HCT116 (cell line): ENCODE data around the gene SUPT6H. TPM values are rescaled to one million over a fixed set of nuclear protein-coding genes. Genes with fewer than 3 reads are reported as not detected.

Source experiments
- ATAC-seq: fragments of 200-7000 bp; cut with Tn5 transposase; 2 replicates; pipeline ENCODE4 v1.9.1; 2020; ENCODE audit warnings: mild to moderate bottlenecking, moderate library complexity
- BruUV-seq: library from RNA; stranded (reverse); fragments of 400-500 nt; replicated peaks from 2 replicates; lab custom pipeline; 2021; lab: Mats Ljungman, UMichigan
- CTCF ChIA-PET: fragments of 300-600 bp; sonication (Branson Sonifier 250); formaldehyde crosslinking; loops from one replicate; lab custom pipeline; 2021; ENCODE audit warnings: antibody characterized with exemption; lab: Charles Lee
- POLR2A ChIA-PET: fragments of 300-600, 350-600 bp; sonication (Branson Sonifier 250); formaldehyde crosslinking; loops from one replicate; lab custom pipeline; 2021; ENCODE audit warnings: antibody characterized with exemption; lab: Charles Lee
- RAD21 ChIA-PET, 2 experiments: fragments of 300-600 bp; sonication (Branson Sonifier 250); formaldehyde crosslinking; loops; one replicate each; lab custom pipeline; 2023; ENCODE audit warnings: low total read pairs in 2 of 2; ENCODE audit not compliant: uncharacterized antibody in 2 of 2, unreplicated experiment in 2 of 2, low non-redundant PET in 1 of 2; lab: Charles Lee
- DNase-seq: peaks from one replicate; pipeline ENCODE4 v3.0.0-alpha.2; 2010; ENCODE audit warnings: low read depth, low spot score
- H2AFZ ChIP-seq: fragments of 200-600 bp; shearing (Covaris generic), sonication (generic); 2 replicates; pipeline ENCODE4 v1.6.1; 2017; ENCODE audit warnings: low read depth, mixed run types, mixed read lengths, antibody characterized with exemption, low read length; ENCODE audit not compliant: poor library complexity, severe bottlenecking
- H3K27ac ChIP-seq: 2 replicates; pipeline ENCODE4 v1.5.1; 2012; ENCODE audit warnings: low read depth, low read length
- H3K27me3 ChIP-seq: fragments of 200-600 bp; sonication (generic); 2 replicates; pipeline ENCODE4 v1.6.1; 2016; ENCODE audit warnings: mixed run types, low read length, mixed read lengths; ENCODE audit not compliant: insufficient read depth
- H3K36me3 ChIP-seq, 2 experiments: fragments of 200-500 bp in 1 of 2; fragments of 200-600 bp in 1 of 2; sonication (Bioruptor generic) in 1 of 2; sonication (generic) in 1 of 2; 2 replicates each; pipeline versions ENCODE4 v1.5.1 to v1.6.1; 2014 to 2016; ENCODE audit warnings: low read length in 2 of 2, inconsistent platforms in 1 of 2, mixed read lengths in 1 of 2, mixed run types in 1 of 2; ENCODE audit not compliant: insufficient read depth in 2 of 2, control insufficient read depth in 1 of 2
- H3K4me1 ChIP-seq, 2 experiments: fragments of 200-600 bp in 1 of 2; sonication (generic) in 1 of 2; 2 replicates each; pipeline versions ENCODE4 v1.5.1 to v1.6.1; 2012 to 2017; ENCODE audit warnings: low read length in 2 of 2, inconsistent platforms in 1 of 2, mild to moderate bottlenecking in 1 of 2, mixed read lengths in 1 of 2, mixed run types in 1 of 2, moderate library complexity in 1 of 2; ENCODE audit not compliant: insufficient read depth in 2 of 2, control insufficient read depth in 1 of 2
- H3K4me2 ChIP-seq: fragments of 200-600 bp; sonication (generic); 2 replicates; pipeline ENCODE4 v1.6.1; 2017; ENCODE audit warnings: mixed run types, low read length, mixed read lengths
- H3K4me3 ChIP-seq, 2 experiments: fragments of 200-600 bp in 1 of 2; sonication (generic) in 1 of 2; replicated peaks in 1 of 2; 2 replicates each; pipeline ENCODE4 v1.5.1; 2011 to 2016; ENCODE audit warnings: low read length in 2 of 2, control low read depth in 1 of 2, low read depth in 1 of 2, mild to moderate bottlenecking in 1 of 2, mixed read lengths in 1 of 2, mixed run types in 1 of 2
- H3K79me2 ChIP-seq: fragments of 200-600 bp; sonication (generic); 2 replicates; pipeline ENCODE4 v1.6.1; 2017; ENCODE audit warnings: mild to moderate bottlenecking, mixed run types, low read length, moderate library complexity, mixed read lengths; ENCODE audit not compliant: insufficient read depth
- H3K9ac ChIP-seq: fragments of 200-600 bp; sonication (generic); 2 replicates; pipeline ENCODE4 v1.6.1; 2016; ENCODE audit warnings: low read length, mixed read lengths
- H3K9me2 ChIP-seq: fragments of 200-600 bp; sonication (generic), shearing (Covaris generic); 2 replicates; pipeline ENCODE4 v1.6.1; 2017; ENCODE audit warnings: mixed run types, mild to moderate bottlenecking, moderate library complexity; ENCODE audit not compliant: insufficient read depth
- H3K9me3 ChIP-seq, 2 experiments: fragments of 200-500 bp in 1 of 2; fragments of 200-600 bp in 1 of 2; sonication (Bioruptor generic) in 1 of 2; sonication (generic) in 1 of 2; 2 replicates each; pipeline ENCODE4 v1.6.1; 2014 to 2017; ENCODE audit warnings: low read length in 2 of 2, mixed read lengths in 2 of 2, inconsistent platforms in 1 of 2, low read depth in 1 of 2, mild to moderate bottlenecking in 1 of 2, mixed run types in 1 of 2, moderate library complexity in 1 of 2; ENCODE audit not compliant: control insufficient read depth in 1 of 2, insufficient read depth in 1 of 2
- H4K20me1 ChIP-seq: fragments of 200-600 bp; sonication (generic), shearing (Covaris generic); 2 replicates; pipeline ENCODE4 v1.6.1; 2017; ENCODE audit warnings: mixed run types, mild to moderate bottlenecking, moderate library complexity; ENCODE audit not compliant: insufficient read depth
- CEBPB ChIP-seq: IDR thresholded peaks from 2 replicates; pipeline ENCODE4 v1.6.1; 2012; ENCODE audit warnings: low read depth
- EGR1 ChIP-seq: IDR thresholded peaks from 2 replicates; pipeline ENCODE4 v1.6.1; 2012; ENCODE audit warnings: low read depth
- ELF1 ChIP-seq: IDR thresholded peaks from 2 replicates; pipeline ENCODE4 v1.6.1; 2012; ENCODE audit warnings: low read depth, borderline replicate concordance
- EZH2 ChIP-seq: fragments of 200-600 bp; sonication (generic); IDR thresholded peaks from 2 replicates; pipeline ENCODE4 v1.6.1; 2017; ENCODE audit warnings: antibody characterized with exemption, mixed run types
- ZNF274 ChIP-seq: fragments of 200-500 bp; sonication (Bioruptor generic); IDR thresholded peaks from 2 replicates; pipeline ENCODE4 v1.6.1; 2014; ENCODE audit warnings: mild to moderate bottlenecking, low read depth, low read length, inconsistent platforms
- intact Hi-C: fragments of 100-400 bp; cut with micrococcal nuclease; formaldehyde crosslinking; loops from 2 replicates; pipeline ENCODE4 v1.10.0; 2022
- total RNA-seq: library from RNA; stranded (reverse); gene quantifications from one replicate; pipeline ENCODE4 v1.2.1, GENCODE V29; 2021; ENCODE audit not compliant: unreplicated experiment
- TF ChIP-seq, protein P1 (sequence below): IDR thresholded peaks from 2 replicates; pipeline ENCODE4 v1.6.1; 2012; ENCODE audit warnings: low read depth
- TF ChIP-seq, protein P2 (sequence below): IDR thresholded peaks from 2 replicates; pipeline ENCODE4 v1.6.1; 2012

Gene SUPT6H
- total RNA-seq, 1 experiment from 2014 or later: 62.1 TPM

DNA sequence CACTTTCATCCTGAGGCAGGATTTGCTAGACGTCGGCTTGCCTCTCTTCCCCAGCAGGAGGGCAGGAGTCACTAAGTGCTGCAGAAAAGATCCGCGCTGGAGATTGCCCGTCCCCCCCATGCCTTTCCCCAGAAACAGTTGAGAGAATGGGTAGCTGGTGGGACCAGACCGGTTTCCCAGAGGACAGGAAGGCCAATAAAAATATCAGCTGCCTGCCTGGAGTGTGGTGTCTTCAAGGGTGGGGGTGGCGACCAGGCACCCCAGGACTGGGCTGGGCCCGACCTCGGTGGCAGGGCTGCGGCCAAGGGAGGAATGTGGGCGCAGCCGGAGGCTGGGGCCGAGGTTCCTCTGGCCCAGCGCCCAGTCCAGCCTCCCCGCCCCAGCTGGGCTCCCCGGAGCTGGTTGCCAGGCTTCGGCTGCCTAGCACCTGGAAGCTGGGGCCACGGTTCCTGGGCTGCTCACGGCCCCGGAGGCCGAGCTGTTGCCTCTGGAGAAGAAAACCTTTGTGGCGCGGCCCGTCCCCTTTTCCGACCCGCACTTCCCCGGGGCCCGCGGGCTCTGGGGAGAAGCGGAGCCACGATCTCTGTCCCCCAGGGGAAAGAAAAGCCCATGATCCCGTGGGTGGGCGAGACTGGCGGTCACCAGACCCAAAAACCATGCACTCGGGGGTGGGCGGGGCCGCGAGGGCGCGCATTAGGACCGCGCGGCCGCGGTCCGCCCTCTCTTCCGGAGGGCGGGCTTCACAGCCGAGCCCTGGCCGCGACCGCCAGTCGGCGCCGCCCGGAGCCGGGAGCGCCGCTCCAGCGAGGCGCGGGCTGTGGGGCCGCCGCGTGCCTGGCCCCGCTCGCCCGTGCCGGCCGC is 81.5 kb downstream of the SUPT6H start, which contains the start of gene TRAF4 (continued):
- TF ChIP-seq, protein P1, sequence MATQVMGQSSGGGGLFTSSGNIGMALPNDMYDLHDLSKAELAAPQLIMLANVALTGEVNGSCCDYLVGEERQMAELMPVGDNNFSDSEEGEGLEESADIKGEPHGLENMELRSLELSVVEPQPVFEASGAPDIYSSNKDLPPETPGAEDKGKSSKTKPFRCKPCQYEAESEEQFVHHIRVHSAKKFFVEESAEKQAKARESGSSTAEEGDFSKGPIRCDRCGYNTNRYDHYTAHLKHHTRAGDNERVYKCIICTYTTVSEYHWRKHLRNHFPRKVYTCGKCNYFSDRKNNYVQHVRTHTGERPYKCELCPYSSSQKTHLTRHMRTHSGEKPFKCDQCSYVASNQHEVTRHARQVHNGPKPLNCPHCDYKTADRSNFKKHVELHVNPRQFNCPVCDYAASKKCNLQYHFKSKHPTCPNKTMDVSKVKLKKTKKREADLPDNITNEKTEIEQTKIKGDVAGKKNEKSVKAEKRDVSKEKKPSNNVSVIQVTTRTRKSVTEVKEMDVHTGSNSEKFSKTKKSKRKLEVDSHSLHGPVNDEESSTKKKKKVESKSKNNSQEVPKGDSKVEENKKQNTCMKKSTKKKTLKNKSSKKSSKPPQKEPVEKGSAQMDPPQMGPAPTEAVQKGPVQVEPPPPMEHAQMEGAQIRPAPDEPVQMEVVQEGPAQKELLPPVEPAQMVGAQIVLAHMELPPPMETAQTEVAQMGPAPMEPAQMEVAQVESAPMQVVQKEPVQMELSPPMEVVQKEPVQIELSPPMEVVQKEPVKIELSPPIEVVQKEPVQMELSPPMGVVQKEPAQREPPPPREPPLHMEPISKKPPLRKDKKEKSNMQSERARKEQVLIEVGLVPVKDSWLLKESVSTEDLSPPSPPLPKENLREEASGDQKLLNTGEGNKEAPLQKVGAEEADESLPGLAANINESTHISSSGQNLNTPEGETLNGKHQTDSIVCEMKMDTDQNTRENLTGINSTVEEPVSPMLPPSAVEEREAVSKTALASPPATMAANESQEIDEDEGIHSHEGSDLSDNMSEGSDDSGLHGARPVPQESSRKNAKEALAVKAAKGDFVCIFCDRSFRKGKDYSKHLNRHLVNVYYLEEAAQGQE: no peak
- no peak for TF ChIP-seq EZH2

DNA sequence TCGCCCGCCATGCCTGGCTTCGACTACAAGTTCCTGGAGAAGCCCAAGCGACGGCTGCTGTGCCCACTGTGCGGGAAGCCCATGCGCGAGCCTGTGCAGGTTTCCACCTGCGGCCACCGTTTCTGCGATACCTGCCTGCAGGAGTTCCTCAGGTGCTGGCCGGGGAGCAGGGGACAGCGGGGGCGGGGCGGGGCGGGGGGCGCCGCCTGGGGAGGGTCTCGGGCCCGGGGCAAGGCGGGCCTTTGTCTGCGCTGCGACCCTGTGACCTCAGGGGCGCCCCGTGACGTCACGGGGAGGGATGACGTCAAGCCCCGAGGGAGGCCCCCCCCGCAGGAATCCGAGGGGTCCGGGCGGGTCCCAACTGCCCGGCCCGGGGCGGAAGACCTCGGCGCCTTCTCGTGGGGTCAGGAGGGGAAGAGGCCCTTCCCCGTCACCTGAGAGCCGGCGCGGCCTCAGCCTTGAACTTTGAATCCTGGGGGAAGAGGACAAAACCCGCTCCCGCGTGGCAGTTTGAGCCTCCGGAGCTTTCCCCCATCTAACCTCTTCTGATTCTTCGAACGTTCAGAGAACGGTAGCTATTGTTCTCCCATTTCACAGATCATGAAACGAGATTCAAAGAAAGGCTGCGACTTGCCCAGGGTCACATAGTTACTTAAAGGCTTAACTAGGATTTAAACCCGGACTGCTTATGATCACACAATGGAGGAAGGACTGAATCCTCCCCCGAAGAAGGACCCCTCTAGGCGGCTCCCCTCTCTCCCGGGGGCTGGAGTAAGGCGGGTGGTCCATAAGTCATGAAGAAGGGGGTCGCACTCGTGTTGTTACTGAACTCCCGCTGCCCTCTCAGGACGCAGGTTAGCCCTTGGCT is 82.3 kb downstream of the SUPT6H start:
- Histone ChIP-seq H3K9me3 (no peaks in the 10 kb centered on the region), H4K20me1 (peaks cover 17% of the 10 kb centered on the region; the same call in 1 of the 2 replicates), H3K36me3 (peaks cover 20 to 39% of the 10 kb centered on the region in 2 experiments), H2AFZ (no peak overlapping the region), H3K4me3 (peak overlapping the region; percentile 97 to 100), H3K4me2 (peak overlapping the region; percentile 99), H3K9ac (peak overlapping the region; percentile 100), H3K27ac (peak overlapping the region; percentile 98), H3K4me1 (peaks cover 34 to 53% of the 10 kb centered on the region in 2 experiments), H3K27me3 (no peaks in the 10 kb centered on the region), H3K79me2 (peaks cover 52% of the 10 kb centered on the region), H3K9me2 (no peaks in the 10 kb centered on the region)
- intact Hi-C loops: no loop called here
- peak; percentile 3; the same call in 1 of the 2 replicates for ATAC-seq
- POLR2A ChIA-PET: interaction anchor here (2.3 to 11.6 kb wide), 2 partner anchors 16 to 25 kb away, joined by 9 to 149 read pairs; partner anchors contain the start of genes NEK8, RPL23A and TLCD1
- CTCF ChIA-PET: interaction anchor here (13.6 kb wide), 1 partner anchor 17 kb away, joined by 207 read pairs; the partner anchor contains the start of genes NEK8 and TLCD1
- BruUV-seq: TSS peak; percentile 73
- DNase-seq: no peak
- RAD21 ChIA-PET: interaction anchor here in 1 of 2 experiments (0.9 to 1.5 kb wide), 3 partner anchors 16 to 18 kb away, joined by 3 to 5 read pairs (median 3); partner anchors contain the start of gene NEK8
- no peak for TF ChIP-seq EGR1
- no peak for TF ChIP-seq ELF1
- no peak for TF ChIP-seq ZNF274
- TF ChIP-seq CEBPB: no peak
- TF ChIP-seq, protein P2, sequence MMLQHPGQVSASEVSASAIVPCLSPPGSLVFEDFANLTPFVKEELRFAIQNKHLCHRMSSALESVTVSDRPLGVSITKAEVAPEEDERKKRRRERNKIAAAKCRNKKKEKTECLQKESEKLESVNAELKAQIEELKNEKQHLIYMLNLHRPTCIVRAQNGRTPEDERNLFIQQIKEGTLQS: no peak
